HG02938 (cell line): ENCODE results near the gene SAFB.

Experiments
- ATAC-seq: cut with Tn5 transposase; IDR thresholded peaks from one replicate; pipeline ENCODE4 v1.9.1; 2021; ENCODE audit warnings: mild to moderate bottlenecking, moderate library complexity; ENCODE audit not compliant: unreplicated experiment

Gene SAFB

GRCh38 chr19:5624741-5625278, 1.9 kb downstream of the SAFB start:
- ATAC-seq, result no peak

GRCh38 chr19:5625641-5626040, 2.8 kb downstream of the SAFB start:
- no peak for ATAC-seq

GRCh38 chr19:5627395-5627904, 4.6 kb downstream of the SAFB start:
- no peak for ATAC-seq

GRCh38 chr19:5628461-5628860, 5.6 kb downstream of the SAFB start:
- ATAC-seq, result no peak

GRCh38 chr19:5628919-5629481, 6.1 kb downstream of the SAFB start:
- ATAC-seq, result no peak

DNA sequence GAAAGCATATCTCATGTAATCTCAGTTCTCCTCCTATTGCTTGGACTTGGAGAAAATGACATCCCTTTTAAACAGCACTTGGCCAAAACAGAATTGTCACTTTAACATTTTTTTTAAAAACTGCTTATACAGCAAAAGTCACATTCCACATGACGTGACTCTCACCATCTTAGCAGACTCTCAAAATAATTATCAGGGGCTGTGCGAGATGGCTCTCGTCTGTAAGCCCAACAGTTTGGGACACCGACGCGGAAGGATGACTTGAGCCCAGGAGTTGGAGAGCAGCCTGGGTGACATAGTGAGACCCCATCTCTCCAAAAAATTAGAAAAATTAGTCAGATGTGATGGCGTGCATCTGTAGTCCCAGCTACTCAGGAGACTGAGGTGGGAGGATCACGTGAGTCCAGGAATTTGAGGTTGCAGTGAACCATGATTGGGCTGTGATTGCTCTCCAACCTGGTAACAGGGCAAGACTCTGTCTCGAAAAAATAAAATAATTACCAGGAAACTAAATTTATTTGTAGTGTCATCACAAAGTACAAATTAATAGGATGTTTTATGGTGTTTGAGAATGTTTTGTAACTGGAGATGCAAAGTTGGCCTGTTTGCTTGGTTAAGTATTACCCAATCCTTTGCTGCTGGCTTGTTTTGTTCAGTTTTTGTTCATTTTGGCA, 8.8 kb downstream of the SAFB start:
- no peak for ATAC-seq

- ATAC-seq, result no peak
Observed at GRCh38 chr19:5632241-5632612, 9.3 kb downstream of the SAFB start.

DNA sequence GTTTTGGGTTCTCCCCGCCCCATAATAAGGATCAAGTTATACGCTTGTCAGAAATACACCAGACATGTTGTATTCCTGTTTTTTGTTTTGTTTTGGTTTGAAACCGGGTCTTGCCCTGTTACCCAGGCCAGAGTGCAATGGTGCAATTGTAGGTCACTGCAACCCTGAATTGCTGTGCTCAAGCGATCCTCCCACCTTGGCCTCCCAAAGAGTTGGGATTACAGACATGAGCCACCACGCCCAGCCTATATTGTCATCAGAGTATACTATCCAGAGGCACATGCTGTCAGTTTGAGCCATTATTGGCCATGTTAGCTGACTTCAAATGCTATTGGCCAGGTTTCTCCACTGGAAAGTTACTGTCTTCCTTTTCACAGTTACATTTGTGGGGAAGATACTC, 9.8 kb downstream of the SAFB start:
- no peak for ATAC-seq

DNA sequence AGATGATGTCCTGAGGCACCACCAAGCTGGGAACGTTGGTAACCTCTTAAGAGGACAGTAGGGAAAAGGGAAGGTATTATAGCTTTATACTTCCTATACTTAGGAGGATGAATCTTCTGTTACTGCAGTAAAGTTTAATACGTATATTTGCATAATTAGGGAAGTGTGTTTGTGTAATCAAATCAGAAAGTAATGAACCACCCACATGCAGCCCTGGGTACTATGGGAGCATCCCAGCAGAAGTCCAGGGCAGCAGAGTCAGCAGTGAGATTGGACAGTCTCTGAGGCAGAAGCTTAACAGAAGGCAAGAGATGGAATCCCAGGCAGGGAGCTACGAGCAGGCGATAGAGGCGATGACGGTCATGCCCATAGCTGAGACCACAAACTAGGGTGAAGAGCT, 12.5 kb downstream of the SAFB start:
- ATAC-seq, result no peak

DNA sequence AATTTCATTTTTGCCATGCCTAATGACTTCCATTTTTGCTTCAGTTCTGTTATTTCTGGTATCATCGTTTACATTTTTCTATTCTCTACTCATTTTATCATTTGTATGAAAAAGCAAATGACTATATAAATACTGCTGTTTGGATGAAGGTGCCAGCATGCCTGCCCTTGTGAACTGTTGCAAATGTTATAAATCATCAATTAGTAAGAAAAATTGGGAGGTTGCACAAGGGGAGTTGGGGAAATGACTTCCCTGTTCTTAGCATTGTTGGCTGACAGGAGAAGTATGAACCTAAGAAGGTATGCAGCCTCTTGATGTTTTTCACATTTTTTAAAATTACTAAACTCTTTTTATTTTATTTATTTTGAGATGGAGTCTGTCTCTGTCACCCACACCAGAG, 15.1 kb downstream of the SAFB start:
- no peak for ATAC-seq

DNA sequence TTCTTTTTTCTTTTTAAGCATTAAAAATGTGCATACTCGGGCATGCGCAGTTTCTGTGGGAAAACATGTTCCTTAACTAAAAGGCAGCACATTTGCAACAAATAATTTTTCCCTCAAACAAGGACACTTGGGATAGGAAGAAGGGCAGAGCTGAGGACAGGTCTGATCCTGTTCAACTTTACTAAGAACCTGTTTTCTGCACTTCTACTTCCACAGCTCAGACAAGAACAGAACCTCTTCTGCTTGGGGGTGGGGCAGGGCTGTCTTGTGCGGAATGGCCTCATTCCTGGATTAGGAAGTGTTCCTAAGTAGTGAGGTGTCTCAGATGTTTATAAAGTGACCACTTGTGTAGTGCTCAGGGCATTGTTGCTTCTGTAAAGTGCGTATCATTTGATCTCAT, 18.3 kb downstream of the SAFB start:
- ATAC-seq, result no peak

- ATAC-seq, result no peak
Observed at GRCh38 chr19:5642204-5642603, 19.3 kb downstream of the SAFB start.

- no peak for ATAC-seq
Observed at GRCh38 chr19:5643060-5643459, 20.2 kb downstream of the SAFB start.

DNA sequence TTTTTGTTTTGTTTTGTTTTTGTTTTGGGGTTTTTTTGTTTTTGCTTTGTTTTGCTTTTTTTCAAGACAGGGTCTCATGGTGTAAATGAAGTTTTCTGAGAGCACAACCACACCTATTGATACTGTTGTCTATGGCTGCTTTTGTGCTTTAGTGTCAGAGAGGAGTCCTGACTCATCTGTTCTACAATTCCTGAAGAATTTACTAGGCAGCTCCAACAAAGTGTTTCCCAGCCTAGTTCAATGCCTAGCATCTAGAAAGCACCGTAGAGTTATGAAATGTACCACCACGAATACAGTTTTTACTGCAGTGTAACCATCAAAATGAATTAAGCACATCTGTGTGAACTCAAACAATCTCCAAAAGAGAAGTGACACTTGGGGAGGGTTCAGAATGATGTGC, 21.2 kb downstream of the SAFB start:
- ATAC-seq, result no peak

DNA sequence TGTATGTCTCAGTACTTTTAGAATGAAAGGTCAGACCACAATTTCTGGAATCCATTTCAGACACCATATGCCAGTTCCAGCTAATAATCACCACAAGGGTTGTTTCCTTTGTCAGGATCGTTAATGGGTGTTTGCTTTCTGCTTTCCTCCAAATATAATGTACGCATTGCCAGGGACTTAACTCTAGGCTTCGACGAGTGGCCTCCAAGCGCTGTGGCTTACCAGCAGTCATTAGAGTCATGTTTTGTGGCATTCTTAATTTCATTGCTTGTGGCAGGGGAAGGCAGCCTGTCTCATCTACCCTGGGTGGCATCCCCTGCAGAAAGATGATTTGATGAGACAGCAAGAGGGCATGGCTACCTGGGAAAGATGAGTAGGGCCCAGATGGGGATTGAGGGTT, 22.5 kb downstream of the SAFB start:
- ATAC-seq, result no peak

DNA sequence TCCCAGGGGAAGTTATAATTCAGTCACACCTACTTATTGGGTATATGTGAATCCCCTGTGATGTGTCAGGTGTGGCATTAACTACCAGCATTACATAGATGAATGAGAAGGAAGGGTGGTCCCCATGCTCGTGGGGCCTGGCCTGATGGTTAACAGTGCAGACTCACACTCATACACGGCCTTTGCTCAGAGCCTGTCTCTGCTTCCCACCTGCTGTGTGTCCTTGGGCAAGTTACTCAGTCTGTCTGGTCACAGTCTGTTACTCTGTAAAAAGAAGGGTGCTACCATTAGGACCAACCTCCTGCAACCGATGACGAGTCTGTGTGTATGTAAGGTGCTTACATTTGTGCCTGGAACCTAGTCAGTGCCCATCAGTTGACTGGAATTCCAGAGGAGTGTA, 23.8 kb downstream of the SAFB start:
- no peak for ATAC-seq

DNA sequence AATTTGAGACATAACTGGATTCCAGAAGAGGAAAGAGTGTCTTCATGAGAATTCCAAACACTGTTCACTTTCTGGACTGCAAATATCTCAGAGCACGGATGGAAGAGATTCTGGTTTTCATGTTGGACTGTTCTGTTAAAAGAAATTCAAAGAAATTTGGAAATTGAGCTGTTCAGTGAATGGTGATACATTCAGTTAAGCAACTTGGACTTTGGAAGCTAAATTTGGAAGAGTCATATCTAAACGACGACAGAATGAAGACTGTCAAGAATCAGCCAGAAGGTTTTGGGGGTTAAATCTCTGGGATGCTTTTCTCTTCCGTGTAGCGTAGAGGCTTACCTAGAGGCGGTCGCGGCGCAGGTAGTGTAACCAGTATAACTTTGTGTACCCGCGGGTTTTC, 25.6 kb downstream of the SAFB start:
- no peak for ATAC-seq

GRCh38 chr19:5651361-5651760, 28.5 kb downstream of the SAFB start:
- ATAC-seq, result no peak

- ATAC-seq, result no peak
Observed at GRCh38 chr19:5652261-5652660, 29.4 kb downstream of the SAFB start.

GRCh38 chr19:5654931-5655330, 32.0 kb downstream of the SAFB start:
- no peak for ATAC-seq

DNA sequence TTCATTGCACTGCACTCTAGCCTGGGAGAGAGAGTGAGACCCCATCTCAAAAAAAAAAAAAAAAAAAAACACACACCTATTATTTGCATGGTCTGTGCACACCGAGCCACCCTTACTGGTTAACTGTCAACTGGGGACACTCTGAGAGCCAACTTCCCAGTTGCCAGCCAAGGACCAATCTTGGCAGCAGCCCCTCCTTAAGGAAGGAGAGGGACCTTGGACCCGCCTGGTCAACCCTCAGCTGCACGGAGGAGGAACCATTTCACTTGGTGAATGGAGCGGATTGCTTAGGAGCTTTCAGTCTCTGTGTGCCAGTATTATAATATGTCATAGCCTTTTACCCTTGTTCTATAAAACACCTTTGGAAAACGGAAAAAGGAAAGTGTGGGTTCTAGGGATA, 32.5 kb downstream of the SAFB start:
- no peak for ATAC-seq

- ATAC-seq, result no peak
Observed at GRCh38 chr19:5661483-5661882, 38.6 kb downstream of the SAFB start.

DNA sequence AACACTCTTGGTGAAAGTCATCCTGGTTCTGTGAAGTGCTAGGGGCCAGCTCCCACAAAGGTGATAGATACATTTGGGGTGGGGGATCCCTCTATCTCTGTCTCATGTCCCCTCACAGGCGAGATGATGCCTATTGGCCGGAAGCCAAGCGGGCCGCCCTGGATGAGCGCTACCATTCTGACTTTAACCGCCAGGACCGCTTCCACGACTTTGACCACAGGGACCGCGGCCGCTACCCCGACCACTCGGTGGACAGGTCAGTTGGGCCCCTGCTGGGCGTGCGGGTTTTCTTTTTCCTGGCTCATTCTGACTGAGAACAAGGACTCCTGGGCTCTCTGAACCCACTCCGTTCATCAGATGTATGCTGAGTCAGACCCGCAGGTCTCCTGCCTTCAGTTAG, 41.0 kb downstream of the SAFB start:
- ATAC-seq, result no peak
